LNCAP (cell line): ENCODE data around the gene NKAIN2.

ENCODE experiments used
- TF ChIP-seq, protein P1 (sequence below): fragments of 450-650 bp; IDR thresholded peaks from 2 replicates; pipeline ENCODE4 v1.5.1; 2017; ENCODE audit warnings: mild to moderate bottlenecking

Gene NKAIN2

DNA sequence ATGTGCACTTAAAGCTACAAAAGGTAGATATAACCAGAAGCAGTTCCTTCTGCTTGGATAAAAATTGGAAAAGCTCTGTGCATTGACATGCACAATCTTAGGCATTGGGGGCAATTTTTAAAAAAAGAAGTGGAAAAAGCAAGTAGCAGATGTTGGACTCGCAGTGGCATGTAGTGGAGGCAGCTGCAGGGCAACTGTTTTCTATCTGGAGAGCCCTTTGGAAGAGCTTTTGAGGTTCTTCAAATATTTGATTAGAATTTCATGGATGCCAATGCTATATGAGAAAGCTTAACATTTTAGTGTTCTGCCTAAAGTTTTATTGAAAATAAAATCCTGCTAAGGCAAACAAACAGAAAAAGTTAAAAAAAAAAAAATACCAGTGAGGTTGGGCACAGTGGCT is 770.3 kb downstream of the NKAIN2 start:
- TF ChIP-seq, protein P1, sequence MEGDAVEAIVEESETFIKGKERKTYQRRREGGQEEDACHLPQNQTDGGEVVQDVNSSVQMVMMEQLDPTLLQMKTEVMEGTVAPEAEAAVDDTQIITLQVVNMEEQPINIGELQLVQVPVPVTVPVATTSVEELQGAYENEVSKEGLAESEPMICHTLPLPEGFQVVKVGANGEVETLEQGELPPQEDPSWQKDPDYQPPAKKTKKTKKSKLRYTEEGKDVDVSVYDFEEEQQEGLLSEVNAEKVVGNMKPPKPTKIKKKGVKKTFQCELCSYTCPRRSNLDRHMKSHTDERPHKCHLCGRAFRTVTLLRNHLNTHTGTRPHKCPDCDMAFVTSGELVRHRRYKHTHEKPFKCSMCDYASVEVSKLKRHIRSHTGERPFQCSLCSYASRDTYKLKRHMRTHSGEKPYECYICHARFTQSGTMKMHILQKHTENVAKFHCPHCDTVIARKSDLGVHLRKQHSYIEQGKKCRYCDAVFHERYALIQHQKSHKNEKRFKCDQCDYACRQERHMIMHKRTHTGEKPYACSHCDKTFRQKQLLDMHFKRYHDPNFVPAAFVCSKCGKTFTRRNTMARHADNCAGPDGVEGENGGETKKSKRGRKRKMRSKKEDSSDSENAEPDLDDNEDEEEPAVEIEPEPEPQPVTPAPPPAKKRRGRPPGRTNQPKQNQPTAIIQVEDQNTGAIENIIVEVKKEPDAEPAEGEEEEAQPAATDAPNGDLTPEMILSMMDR = no peak

DNA sequence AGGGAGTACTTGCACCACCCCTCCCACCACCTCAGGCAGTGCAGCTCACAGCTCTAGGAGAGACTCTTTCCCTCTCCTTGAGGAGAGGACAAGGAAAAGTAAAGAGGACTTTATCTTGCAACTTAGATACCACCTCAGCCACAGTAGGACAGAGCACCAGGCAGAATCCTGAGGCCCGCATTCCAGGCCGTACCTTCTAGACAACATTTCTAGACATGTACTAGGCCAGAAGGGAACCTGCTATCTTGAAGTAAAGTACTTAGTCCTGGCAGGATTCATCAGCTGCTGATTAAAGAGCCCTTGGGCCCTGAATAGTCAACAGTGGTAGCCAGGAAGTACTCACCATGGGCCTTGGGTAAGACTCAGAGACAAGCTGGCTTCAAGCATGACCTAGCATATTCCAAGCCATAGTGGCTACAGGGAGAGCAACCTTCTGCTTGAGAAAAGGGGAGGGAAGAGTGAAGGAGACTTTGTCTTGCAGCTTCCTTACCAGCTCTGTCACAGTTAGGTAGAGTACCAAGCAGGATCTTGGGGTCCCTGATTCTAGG is 774.1 kb downstream of the NKAIN2 start:
- TF ChIP-seq, protein P1 = no peak

DNA sequence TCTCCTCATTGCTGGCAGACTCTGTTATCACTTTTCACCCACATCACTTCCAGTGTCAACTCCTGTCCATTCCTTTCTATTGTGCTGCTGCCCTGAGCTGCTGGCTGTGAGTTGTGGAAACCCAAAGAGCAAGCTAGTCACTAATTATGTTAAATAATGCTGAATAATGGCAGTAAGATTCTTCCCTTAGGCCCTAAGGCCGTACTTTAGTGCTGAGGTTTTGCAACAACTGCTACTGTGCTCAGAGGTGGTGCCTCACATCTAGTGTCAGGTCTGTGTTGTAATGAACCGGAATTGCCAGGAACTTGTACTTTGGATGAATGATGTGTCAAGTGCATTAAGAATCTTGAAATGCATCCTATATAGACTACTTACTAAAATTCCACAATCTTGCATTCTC is 786.3 kb downstream of the NKAIN2 start:
- TF ChIP-seq, protein P1 = no peak

DNA sequence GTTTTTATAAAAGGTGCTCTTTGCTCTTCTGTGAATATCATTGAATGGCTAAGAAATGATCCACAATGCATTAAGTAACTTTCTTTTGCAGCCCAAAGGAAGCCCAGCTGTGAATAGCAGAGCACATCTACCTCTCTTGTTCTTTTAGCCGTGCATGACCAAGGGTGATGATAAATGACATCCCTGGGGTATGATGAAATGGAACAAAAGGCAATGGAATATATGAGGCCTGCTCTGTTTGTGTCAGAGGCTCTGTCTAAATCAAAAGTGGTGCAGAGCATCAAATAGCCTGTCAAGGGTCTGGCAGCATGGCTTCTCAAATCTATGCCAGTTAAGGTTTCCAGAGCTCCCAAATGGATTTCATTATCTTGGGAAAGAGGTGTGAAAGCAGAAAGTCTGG is 796.0 kb downstream of the NKAIN2 start:
- TF ChIP-seq, protein P1 = no peak

DNA sequence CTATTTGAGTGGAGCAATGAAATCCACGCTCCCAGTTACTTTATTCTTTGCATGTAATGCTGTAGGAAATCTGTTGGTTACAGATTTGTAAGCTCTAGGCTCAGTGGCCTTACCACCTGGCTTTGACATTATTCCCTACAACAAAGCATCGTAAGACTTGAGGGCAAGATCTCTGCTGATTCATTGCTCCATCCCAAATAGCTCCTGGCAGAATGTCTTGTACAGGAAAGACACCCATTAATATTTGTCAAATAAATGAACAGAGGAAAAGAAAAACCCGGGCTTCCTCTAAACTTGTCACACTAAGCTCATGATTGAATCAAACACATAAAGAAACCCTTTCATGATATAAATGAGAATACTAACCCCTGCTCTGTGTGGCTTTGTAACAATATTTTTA is 801.1 kb downstream of the NKAIN2 start:
- TF ChIP-seq, protein P1 = no peak

DNA sequence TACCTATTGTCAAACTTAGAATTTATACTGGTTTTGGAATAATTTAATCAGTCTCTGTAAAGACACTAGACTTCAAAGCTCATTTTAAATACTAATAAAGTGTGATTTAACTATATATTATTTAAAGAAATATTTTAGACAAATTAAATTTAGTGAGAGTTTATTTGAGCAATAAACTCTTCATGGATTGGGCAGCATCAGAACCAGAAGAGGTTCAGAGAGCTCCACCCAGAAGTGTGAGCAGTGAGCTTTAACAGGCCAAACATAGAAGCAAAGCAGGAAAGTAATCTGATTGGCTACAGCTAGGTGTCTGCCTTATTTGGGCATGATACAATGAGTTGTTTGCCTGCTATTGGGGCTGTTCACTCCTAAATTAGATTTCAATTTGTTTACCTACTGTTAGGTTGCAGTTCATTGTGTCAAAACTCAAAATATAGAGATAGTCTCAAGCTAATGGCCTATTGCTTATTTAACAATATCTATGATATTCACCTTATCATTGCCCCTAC is 803.5 kb downstream of the NKAIN2 start:
- TF ChIP-seq, protein P1 = no peak

DNA sequence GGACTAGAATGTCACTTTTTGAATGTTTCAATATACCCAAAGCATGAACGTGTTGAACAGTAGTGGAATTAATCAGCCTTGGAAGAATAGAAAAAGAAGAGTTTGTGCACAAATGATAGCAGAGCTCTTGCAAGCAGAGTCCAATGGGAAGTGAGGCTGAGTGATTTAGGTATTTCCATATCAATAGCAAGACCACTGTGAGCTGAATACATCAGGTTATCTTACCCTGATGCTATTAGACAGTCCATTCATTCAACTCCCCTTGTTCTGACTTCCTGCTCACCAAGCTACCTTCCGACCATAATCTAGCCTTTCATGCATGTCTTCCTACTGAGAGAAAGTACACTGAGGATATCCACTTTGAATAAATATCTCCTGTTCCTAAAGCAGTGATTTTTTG is 809.4 kb downstream of the NKAIN2 start:
- TF ChIP-seq, protein P1 = no peak

DNA sequence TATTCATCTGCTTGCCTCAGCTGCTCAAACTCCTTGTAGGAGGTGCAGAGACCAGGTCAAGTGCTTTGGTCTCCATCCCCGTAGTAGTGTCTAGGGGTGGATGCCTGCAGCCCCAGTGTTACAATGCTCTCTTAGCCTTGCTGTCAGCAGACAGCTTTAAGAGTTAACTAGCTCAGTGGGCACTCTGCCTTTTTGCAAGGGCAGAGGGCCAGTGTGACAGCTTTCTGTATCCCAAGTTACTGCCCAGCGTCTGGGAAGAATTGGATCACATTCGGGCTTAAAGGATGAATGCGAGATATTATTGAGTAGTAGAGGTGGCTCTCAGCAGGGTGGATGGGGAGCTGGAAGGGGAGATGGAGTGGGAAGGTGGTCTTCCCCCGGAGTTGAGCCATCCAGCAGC is 818.7 kb downstream of the NKAIN2 start:
- TF ChIP-seq, protein P1 = no peak
